Fibroblast of lung (primary cell): ENCODE data around the gene VGLL1. TPM values are rescaled to one million over a fixed set of nuclear protein-coding genes. Genes with fewer than 3 reads are reported as not detected.

Experiments used
- DNase-seq, 2 donors: peaks; one replicate each; pipeline versions ENCODE4 v3.0.0 to v3.0.0-alpha.2; 2010; ENCODE audit warnings: low read depth in 2 of 2
- H2AFZ ChIP-seq: 2 replicates; pipeline ENCODE4 v1.5.1; 2012; ENCODE audit warnings: low read length, control low read depth, inconsistent platforms
- H3K27ac ChIP-seq: 2 replicates; pipeline ENCODE4 v1.5.1; 2011; ENCODE audit warnings: low read length, control low read depth; ENCODE audit not compliant: insufficient read depth
- H3K27me3 ChIP-seq: 2 replicates; pipeline ENCODE4 v1.5.1; 2011; ENCODE audit warnings: mild to moderate bottlenecking, low read length; ENCODE audit not compliant: control insufficient read depth, insufficient read depth
- H3K36me3 ChIP-seq: 2 replicates; pipeline ENCODE4 v1.5.1; 2011; ENCODE audit warnings: low read length; ENCODE audit not compliant: control insufficient read depth, insufficient read depth
- H3K4me1 ChIP-seq: 2 replicates; pipeline ENCODE4 v1.5.1; 2011; ENCODE audit warnings: low read length; ENCODE audit not compliant: control insufficient read depth, insufficient read depth; ENCODE audit errors: extremely low read depth
- H3K4me2 ChIP-seq: 2 replicates; pipeline ENCODE4 v1.5.1; 2011; ENCODE audit warnings: low read length, control low read depth; ENCODE audit not compliant: insufficient read depth; ENCODE audit errors: extremely low read depth
- H3K4me3 ChIP-seq, 4 experiments: fragments of 200-600 bp in 1 of 4; sonication (generic) in 1 of 4; replicated peaks in 1 of 4; 2 replicates each; pipeline ENCODE4 v1.5.1; 2011 to 2016; ENCODE audit warnings: low read length in 4 of 4, low read depth in 3 of 4, mild to moderate bottlenecking in 3 of 4, control low read depth in 2 of 4, inconsistent platforms in 1 of 4, mixed read lengths in 1 of 4; ENCODE audit not compliant: insufficient read depth in 1 of 4; ENCODE audit errors: control extremely low read depth in 1 of 4
- H3K79me2 ChIP-seq: 2 replicates; pipeline ENCODE4 v1.5.1; 2012; ENCODE audit warnings: mild to moderate bottlenecking, low read length, inconsistent platforms; ENCODE audit not compliant: control insufficient read depth, insufficient read depth
- H3K9ac ChIP-seq: 2 replicates; pipeline ENCODE4 v1.5.1; 2011; ENCODE audit warnings: mild to moderate bottlenecking, low read length, control low read depth; ENCODE audit not compliant: insufficient read depth
- H3K9me3 ChIP-seq: 2 replicates; pipeline ENCODE4 v1.5.1; 2012; ENCODE audit warnings: low read depth, low read length; ENCODE audit not compliant: control insufficient read depth, insufficient read depth
- H4K20me1 ChIP-seq: 2 replicates; pipeline ENCODE4 v1.5.1; 2011; ENCODE audit warnings: low read length; ENCODE audit not compliant: control insufficient read depth, insufficient read depth; ENCODE audit errors: extremely low read depth
- EZH2 ChIP-seq: IDR thresholded peaks from 2 replicates; pipeline ENCODE4 v1.5.1; 2012; ENCODE audit warnings: low read length, control low read depth, mild to moderate bottlenecking; ENCODE audit errors: missing control alignments
- polyA plus RNA-seq, 2 donors: library from polyadenylated mRNA; depleted of rRNA in 1 of 2; stranded (reverse) in 1 of 2; unstranded in 1 of 2; fragments of >200 nt; gene quantifications; 2 replicates each; pipeline ENCODE4 v1.2.1, GENCODE V29; 2011 to 2012; ENCODE audit warnings: missing spikeins in 1 of 2
- total RNA-seq: library from RNA; depleted of rRNA; stranded (reverse); fragments of >200 nt; gene quantifications from 2 replicates; pipeline ENCODE4 v1.2.1, GENCODE V29; 2014
- TF ChIP-seq, protein P1 (sequence below), 2 donors: IDR thresholded peaks in 1 of 2; conservative IDR thresholded peaks in 1 of 2; 1 replicate in 1 of 2; 2 replicates in 1 of 2; pipeline ENCODE4 v1.5.1; 2011 to 2012; ENCODE audit warnings: low read length in 2 of 2, control low read depth in 1 of 2, inconsistent platforms in 1 of 2, low read depth in 1 of 2, mild to moderate bottlenecking in 1 of 2

The VGLL1 gene
- total and polyA plus RNA-seq, 2 donors (not counting 1 experiment from before 2014, with no cell fraction given), result not detected

DNA sequence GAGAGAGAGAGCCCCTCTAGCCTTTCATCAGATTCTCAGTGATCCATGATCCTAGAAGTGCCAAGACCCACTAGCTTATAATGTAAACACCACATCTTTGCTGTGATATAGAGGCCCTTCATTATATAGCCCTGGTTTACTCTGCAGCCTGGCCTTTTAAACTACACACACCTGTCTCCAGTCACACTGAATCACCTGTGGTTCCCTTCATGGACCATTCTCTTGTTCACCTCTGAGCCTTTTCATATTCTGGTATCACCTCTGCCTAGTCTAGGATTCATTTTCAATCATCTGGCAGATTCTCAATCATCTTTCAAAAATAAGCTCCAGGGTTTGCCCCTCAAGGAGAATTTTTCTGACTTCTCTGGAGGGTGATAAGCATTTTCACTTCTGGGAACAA, 65.9 kb downstream of the VGLL1 start:
- no peak for DNase-seq
- Histone ChIP-seq H3K27ac (no peak overlapping the region), H3K27me3 (no peaks in the 10 kb centered on the region), H2AFZ (no peak overlapping the region), H3K4me1 (no peaks in the 10 kb centered on the region), H3K4me3 (no peak overlapping the region), H3K36me3 (no peaks in the 10 kb centered on the region), H3K9me3 (no peaks in the 10 kb centered on the region), H3K9ac (no peak overlapping the region), H3K4me2 (no peak overlapping the region), H3K79me2 (no peaks in the 10 kb centered on the region), H4K20me1 (no peaks in the 10 kb centered on the region)
- TF ChIP-seq, protein P1, sequence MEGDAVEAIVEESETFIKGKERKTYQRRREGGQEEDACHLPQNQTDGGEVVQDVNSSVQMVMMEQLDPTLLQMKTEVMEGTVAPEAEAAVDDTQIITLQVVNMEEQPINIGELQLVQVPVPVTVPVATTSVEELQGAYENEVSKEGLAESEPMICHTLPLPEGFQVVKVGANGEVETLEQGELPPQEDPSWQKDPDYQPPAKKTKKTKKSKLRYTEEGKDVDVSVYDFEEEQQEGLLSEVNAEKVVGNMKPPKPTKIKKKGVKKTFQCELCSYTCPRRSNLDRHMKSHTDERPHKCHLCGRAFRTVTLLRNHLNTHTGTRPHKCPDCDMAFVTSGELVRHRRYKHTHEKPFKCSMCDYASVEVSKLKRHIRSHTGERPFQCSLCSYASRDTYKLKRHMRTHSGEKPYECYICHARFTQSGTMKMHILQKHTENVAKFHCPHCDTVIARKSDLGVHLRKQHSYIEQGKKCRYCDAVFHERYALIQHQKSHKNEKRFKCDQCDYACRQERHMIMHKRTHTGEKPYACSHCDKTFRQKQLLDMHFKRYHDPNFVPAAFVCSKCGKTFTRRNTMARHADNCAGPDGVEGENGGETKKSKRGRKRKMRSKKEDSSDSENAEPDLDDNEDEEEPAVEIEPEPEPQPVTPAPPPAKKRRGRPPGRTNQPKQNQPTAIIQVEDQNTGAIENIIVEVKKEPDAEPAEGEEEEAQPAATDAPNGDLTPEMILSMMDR (conservative IDR thresholded peaks at IDR 0.05 in 1 of 2, IDR thresholded peaks at IDR 0.05 in 1 of 2; ENCODE audit: low read depth in 1 of 2, low read length in 2 of 2), result no peak
- no peak for TF ChIP-seq EZH2

DNA sequence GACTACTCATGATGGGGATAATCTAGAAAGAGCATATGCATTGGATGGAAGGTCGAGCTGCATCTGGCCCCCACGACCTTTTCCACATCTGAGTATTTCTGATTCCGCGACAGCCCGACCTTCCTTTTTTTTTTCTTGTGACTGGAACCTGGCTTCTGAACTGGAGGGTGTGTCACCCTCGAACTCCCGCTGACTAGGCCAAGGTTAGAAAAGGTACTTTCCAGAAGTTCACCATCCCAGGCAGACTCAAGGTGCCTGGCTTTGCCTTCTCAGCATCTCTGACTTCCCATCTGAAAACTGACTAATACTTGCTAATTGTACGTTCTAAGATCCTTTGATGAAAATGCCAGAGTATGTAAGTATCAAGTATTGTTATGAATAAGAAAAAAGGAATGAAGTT, 66.6 kb downstream of the VGLL1 start:
- Histone ChIP-seq H3K27me3 (no peaks in the 10 kb centered on the region), H3K4me2 (no peak overlapping the region), H2AFZ (no peak overlapping the region), H3K36me3 (no peaks in the 10 kb centered on the region), H3K9ac (no peak overlapping the region), H3K4me3 (no peak overlapping the region), H3K9me3 (no peaks in the 10 kb centered on the region), H3K4me1 (no peaks in the 10 kb centered on the region), H4K20me1 (no peaks in the 10 kb centered on the region), H3K27ac (no peak overlapping the region), H3K79me2 (no peaks in the 10 kb centered on the region)
- no peak for DNase-seq
- TF ChIP-seq EZH2, result no peak
- TF ChIP-seq, protein P1 (conservative IDR thresholded peaks at IDR 0.05 in 1 of 2, IDR thresholded peaks at IDR 0.05 in 1 of 2; ENCODE audit: low read depth in 1 of 2, low read length in 2 of 2), result no peak

DNA sequence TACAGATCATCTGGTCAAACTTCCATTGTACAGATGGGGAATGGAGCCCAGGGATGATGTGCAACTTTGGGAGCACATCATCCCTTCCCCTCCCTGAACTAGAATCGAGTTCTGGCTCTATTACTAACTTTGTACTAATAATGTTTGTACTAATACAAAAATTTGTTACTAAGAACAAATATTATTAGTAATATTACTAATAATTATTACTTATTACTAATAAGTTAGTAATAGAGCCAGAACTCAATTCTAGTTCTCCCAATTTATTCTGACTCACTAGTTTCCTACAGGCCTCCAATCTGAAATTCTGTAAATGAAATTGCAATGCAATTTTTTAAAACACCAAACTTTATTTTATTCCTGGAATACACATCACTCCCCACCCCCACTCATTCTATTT, 68.0 kb downstream of the VGLL1 start:
- H3K9ac ChIP-seq, result no peak overlapping the region
- H4K20me1 ChIP-seq, result no peaks in the 10 kb centered on the region
- no peaks in the 10 kb centered on the region for H3K79me2 ChIP-seq
- H3K4me2 ChIP-seq, result no peak overlapping the region
- no peaks in the 10 kb centered on the region for H3K36me3 ChIP-seq
- no peak for TF ChIP-seq EZH2
- TF ChIP-seq, protein P1 (conservative IDR thresholded peaks at IDR 0.05 in 1 of 2, IDR thresholded peaks at IDR 0.05 in 1 of 2; ENCODE audit: low read depth in 1 of 2, low read length in 2 of 2), result no peak
- no peak overlapping the region for H3K27ac ChIP-seq
- no peaks in the 10 kb centered on the region for H3K27me3 ChIP-seq
- no peak overlapping the region for H2AFZ ChIP-seq
- no peak for DNase-seq
- H3K4me1 ChIP-seq, result no peaks in the 10 kb centered on the region
- H3K9me3 ChIP-seq, result no peaks in the 10 kb centered on the region
- no peak overlapping the region for H3K4me3 ChIP-seq

Other genes with a start within 250 kb of the VGLL1 start
- gene ADGRG4, start 231.3 kb upstream of the VGLL1 start, total RNA-seq, result not detected in 2 replicates
- gene ADGRG4, start 231.3 kb upstream of the VGLL1 start, polyA plus RNA-seq, result 0.03 TPM in 1 of 2 replicates, not detected in the other
- not detected in 2 replicates for gene BRS3, start 44.3 kb upstream of the VGLL1 start, total RNA-seq
- gene BRS3, start 44.3 kb upstream of the VGLL1 start, polyA plus RNA-seq, result not detected in 2 replicates
- 33.2 and 35.2 TPM in 2 replicates for gene HTATSF1, start 34.6 kb upstream of the VGLL1 start, total RNA-seq
- 0.66 and 0.98 TPM in 2 replicates for gene HTATSF1, start 34.6 kb upstream of the VGLL1 start, polyA plus RNA-seq
- gene CD40LG, start 115.9 kb downstream of the VGLL1 start, total RNA-seq, result not detected in 2 replicates
- not detected in 2 replicates for gene CD40LG, start 115.9 kb downstream of the VGLL1 start, polyA plus RNA-seq
- gene ARHGEF6, start 248.7 kb downstream of the VGLL1 start, total RNA-seq, result 20.5 and 30.1 TPM in 2 replicates
- 12.4 and 32.5 TPM in 2 replicates for gene ARHGEF6, start 248.7 kb downstream of the VGLL1 start, polyA plus RNA-seq